HCT116 (cell line): Measurements from ENCODE around the gene GALNT18.

Experiments
- ATF3 ChIP-seq: IDR thresholded peaks from 2 replicates; pipeline ENCODE4 v1.6.1; 2012
- CEBPB ChIP-seq: IDR thresholded peaks from 2 replicates; pipeline ENCODE4 v1.6.1; 2012; ENCODE audit warnings: low read depth
- CTCF ChIP-seq, 3 experiments: fragments of 200-600 bp in 1 of 3; sonication (generic) in 1 of 3; IDR thresholded peaks in 2 of 3; conservative IDR thresholded peaks in 1 of 3; 2 replicates each; pipeline ENCODE4 v1.5.1; 2012 to 2017; ENCODE audit warnings: low read depth in 2 of 3, low read length in 2 of 3, antibody characterized with exemption in 1 of 3, borderline replicate concordance in 1 of 3, control low read depth in 1 of 3, mild to moderate bottlenecking in 1 of 3, mixed read lengths in 1 of 3, mixed run types in 1 of 3, moderate library complexity in 1 of 3; ENCODE audit not compliant: insufficient read depth in 1 of 3
- EGR1 ChIP-seq: IDR thresholded peaks from 2 replicates; pipeline ENCODE4 v1.6.1; 2012; ENCODE audit warnings: low read depth
- EZH2 ChIP-seq: fragments of 200-600 bp; sonication (generic); IDR thresholded peaks from 2 replicates; pipeline ENCODE4 v1.6.1; 2017; ENCODE audit warnings: antibody characterized with exemption, mixed run types
- EZH2phosphoT487 ChIP-seq: fragments of 200-600 bp; IDR thresholded peaks from 2 replicates; pipeline ENCODE4 v1.6.1; 2018; ENCODE audit warnings: antibody characterized with exemption, borderline replicate concordance
- JUND ChIP-seq: IDR thresholded peaks from 2 replicates; pipeline ENCODE4 v1.6.1; 2012
- POLR2A ChIP-seq: IDR thresholded peaks from 2 replicates; pipeline ENCODE4 v1.7.0; 2011; ENCODE audit warnings: borderline replicate concordance; ENCODE audit not compliant: insufficient read depth, insufficient read length; ENCODE audit errors: extremely low read depth
- POLR2AphosphoS5 ChIP-seq: IDR thresholded peaks from 2 replicates; pipeline ENCODE4 v1.6.1; 2011; ENCODE audit warnings: mild to moderate bottlenecking, low read depth, low read length, moderate library complexity
- RAD21 ChIP-seq: IDR thresholded peaks from 2 replicates; pipeline ENCODE4 v1.6.1; 2012; ENCODE audit warnings: low read depth, mild to moderate bottlenecking
- REST ChIP-seq: IDR thresholded peaks from 2 replicates; pipeline ENCODE4 v1.6.1; 2012; ENCODE audit warnings: low read depth
- SIN3A ChIP-seq: IDR thresholded peaks from 2 replicates; pipeline ENCODE4 v1.6.1; 2012; ENCODE audit warnings: low read depth
- SRF ChIP-seq: IDR thresholded peaks from 2 replicates; pipeline ENCODE4 v1.6.1; 2012; ENCODE audit warnings: low read depth
- ZFX ChIP-seq: fragments of 450-650 bp; IDR thresholded peaks from 2 replicates; pipeline ENCODE4 v1.6.1; 2017

- no peak for TF ChIP-seq POLR2AphosphoS5
- no peak for TF ChIP-seq ATF3
- no peak for TF ChIP-seq SIN3A
- TF ChIP-seq POLR2A = no peak
- TF ChIP-seq CTCF (IDR thresholded peaks at IDR 0.05 in 2 of 3, conservative IDR thresholded peaks at IDR 0.05 in 1 of 3; ENCODE audit: borderline replicate concordance in 1 of 3, insufficient read depth in 1 of 3, low read depth in 2 of 3, low read length in 2 of 3) = no peak
- no peak for TF ChIP-seq EZH2
- no peak for TF ChIP-seq EGR1
- no peak for TF ChIP-seq ZFX
- TF ChIP-seq REST = no peak
- TF ChIP-seq EZH2phosphoT487 = no peak
- no peak for TF ChIP-seq RAD21
- no peak for TF ChIP-seq CEBPB
- TF ChIP-seq JUND = no peak
- no peak for TF ChIP-seq SRF
Measured at GRCh38 chr11:11370255-11370961, 251.4 kb downstream of the GALNT18 start.
